HEK293 (cell line): ENCODE data around the gene KCTD15.

Experiments used
- YY1 ChIP-seq: fragments of 450-650 bp; formaldehyde crosslinking; IDR thresholded peaks from 2 replicates; pipeline ENCODE4 v1.5.1; 2018; ENCODE audit warnings: missing biosample characterization, missing genetic modification characterization
- ZBTB21 ChIP-seq: fragments of 450-650 bp; formaldehyde crosslinking; IDR thresholded peaks from 2 replicates; pipeline ENCODE4 v1.5.1; 2017; ENCODE audit warnings: missing biosample characterization, missing genetic modification characterization
- ZNF157 ChIP-seq: fragments of 450-650 bp; formaldehyde crosslinking; IDR thresholded peaks from 2 replicates; pipeline ENCODE4 v1.5.1; 2016; ENCODE audit warnings: missing biosample characterization, missing genetic modification characterization
- ZNF266 ChIP-seq: fragments of 450-650 bp; formaldehyde crosslinking; IDR thresholded peaks from 2 replicates; pipeline ENCODE4 v1.5.1; 2016; ENCODE audit warnings: missing biosample characterization, missing genetic modification characterization, low read depth
- TF ChIP-seq, protein P1 (sequence below): fragments of 450-650 bp; formaldehyde crosslinking; optimal IDR thresholded peaks from 2 replicates; pipeline ENCODE3; 2016; ENCODE audit warnings: missing biosample characterization, mild to moderate bottlenecking, missing genetic modification characterization
- TF ChIP-seq, protein P2 (sequence below): fragments of 450-650 bp; formaldehyde crosslinking; IDR thresholded peaks from 2 replicates; pipeline ENCODE4 v1.5.1; 2016; ENCODE audit warnings: missing biosample characterization, missing genetic modification characterization

DNA sequence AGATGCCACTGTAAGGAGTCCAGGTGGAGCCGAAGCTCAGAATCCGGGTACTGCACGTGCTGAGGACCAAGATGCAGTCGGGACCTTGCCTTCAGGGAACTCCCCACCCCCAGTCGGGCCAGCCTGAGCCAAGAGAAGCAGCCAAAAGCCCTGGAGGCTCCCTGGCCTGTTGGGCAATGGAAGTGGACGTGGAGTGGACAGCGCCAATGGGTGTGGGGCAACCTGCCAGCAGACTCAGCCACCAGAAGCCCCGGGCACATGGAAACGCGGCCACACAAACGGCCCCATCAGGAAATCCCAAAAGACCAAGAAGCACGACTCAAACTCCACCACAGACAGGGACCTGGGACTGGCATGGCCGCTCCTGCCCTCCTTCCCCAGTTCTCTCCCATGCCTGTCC is 30.0 kb upstream of the KCTD15 start:
- TF ChIP-seq ZNF157 (tag by site-specific recombination) (no peak), ZNF266 (tag by site-specific recombination) (no peak), ZBTB21 (tag by site-specific recombination) (no peak), YY1 (no peak)
- TF ChIP-seq, protein P1, sequence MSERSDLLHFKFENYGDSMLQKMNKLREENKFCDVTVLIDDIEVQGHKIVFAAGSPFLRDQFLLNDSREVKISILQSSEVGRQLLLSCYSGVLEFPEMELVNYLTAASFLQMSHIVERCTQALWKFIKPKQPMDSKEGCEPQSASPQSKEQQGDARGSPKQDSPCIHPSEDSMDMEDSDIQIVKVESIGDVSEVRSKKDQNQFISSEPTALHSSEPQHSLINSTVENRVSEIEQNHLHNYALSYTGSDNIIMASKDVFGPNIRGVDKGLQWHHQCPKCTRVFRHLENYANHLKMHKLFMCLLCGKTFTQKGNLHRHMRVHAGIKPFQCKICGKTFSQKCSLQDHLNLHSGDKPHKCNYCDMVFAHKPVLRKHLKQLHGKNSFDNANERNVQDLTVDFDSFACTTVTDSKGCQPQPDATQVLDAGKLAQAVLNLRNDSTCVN (tag by site-specific recombination) = no peak
- TF ChIP-seq, protein P2, sequence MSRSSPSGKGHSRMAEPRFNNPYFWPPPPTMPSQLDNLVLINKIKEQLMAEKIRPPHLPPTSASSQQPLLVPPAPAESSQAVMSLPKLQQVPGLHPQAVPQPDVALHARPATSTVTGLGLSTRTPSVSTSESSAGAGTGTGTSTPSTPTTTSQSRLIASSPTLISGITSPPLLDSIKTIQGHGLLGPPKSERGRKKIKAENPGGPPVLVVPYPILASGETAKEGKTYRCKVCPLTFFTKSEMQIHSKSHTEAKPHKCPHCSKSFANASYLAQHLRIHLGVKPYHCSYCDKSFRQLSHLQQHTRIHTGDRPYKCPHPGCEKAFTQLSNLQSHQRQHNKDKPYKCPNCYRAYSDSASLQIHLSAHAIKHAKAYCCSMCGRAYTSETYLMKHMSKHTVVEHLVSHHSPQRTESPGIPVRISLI (tag by site-specific recombination) = no peak
